Measurements from ENCODE around the gene TMEFF2. TPM values are rescaled to one million over a fixed set of nuclear protein-coding genes. Genes with fewer than 3 reads are reported as not detected.

TMEFF2 gene
- total and polyA plus RNA-seq, 2 of the 8 experiments (the other 6 are each of a cell fraction or from before 2014, with no cell fraction given): 0.91 to 3.7 TPM

DNA sequence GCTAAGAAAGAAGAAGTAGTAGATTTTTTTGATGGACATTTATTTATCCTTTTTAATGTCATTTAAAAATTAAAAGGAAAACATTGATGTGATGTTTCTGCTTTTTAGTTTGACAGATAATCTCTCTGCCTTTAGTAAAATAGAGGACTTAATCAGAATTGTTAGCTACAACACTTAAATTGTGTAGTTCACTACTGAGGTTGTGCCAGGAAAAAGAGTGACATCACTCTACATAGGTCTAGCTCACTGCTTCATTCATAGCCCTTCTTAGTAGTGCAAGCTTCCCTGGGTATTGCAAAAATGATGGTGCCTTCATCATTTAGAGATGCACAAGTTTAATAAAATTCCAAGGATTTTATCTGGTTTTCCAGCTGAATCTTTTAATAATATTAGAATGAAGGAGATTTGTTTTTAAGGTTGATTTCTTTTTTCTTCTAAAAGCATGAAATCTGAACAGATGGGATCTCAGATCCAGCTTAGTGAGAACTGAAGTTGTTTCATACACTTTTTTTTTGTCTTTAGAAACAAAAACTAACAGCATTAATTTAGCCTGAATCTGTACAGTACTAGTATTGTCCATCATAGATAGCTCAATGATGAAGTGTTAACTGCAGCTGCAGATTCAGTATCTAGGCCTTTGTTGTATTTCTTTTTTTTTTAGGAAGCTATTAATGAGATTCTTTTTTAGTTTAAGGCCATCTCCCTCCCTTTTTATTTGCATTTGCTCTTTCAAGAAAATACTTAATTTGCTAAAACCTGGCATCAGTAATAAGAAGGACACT, 20.6 kb upstream of the TMEFF2 start:
- TF ChIP-seq BRCA1 (IDR thresholded peaks at IDR 0.05; ENCODE audit: low read depth, low read length): no peak
- TF ChIP-seq TAF1 (IDR thresholded peaks at IDR 0.05; ENCODE audit: low read depth, low read length): no peak
- no peak for TF ChIP-seq EGR1 (IDR thresholded peaks at IDR 0.05; ENCODE audit: borderline replicate concordance, low read depth, low read length)
- Histone ChIP-seq H3K18ac (ENCODE audit: extremely low read depth, low read length) (no peak overlapping the region), H4K91ac (replicated peaks; ENCODE audit: insufficient read length, low read length) (no peak overlapping the region), H4K5ac (ENCODE audit: insufficient read length, low read depth, low read length) (no peak overlapping the region), H3K23me2 (ENCODE audit: low read depth, low read length) (no peaks in the 10 kb centered on the region), H3K9ac (replicated peaks in 1 of 4; ENCODE audit: extremely low read depth in 1 of 4, low read depth in 3 of 4, low read length in 3 of 4) (no peak overlapping the region), H3K79me1 (ENCODE audit: low read depth, low read length) (no peaks in the 10 kb centered on the region), H3K36me3 (ENCODE audit: control insufficient read depth in 2 of 4, insufficient read depth in 4 of 4, low read length in 3 of 4) (no peaks in the 10 kb centered on the region), H3K14ac (ENCODE audit: insufficient read length) (no peak overlapping the region), H3K4me1 (replicated peaks in 1 of 4; ENCODE audit: control insufficient read depth in 3 of 4, insufficient read depth in 4 of 4, low read length in 3 of 4) (no peaks in the 10 kb centered on the region), H2BK20ac (ENCODE audit: low read length) (no peak overlapping the region), H2BK15ac (ENCODE audit: low read length) (no peak overlapping the region), H3K4me2 (ENCODE audit: insufficient read depth in 1 of 2, low read depth in 2 of 2, low read length in 2 of 2) (no peak overlapping the region), H3K27ac (ENCODE audit: low read depth, low read length) (no peak overlapping the region), H3K27me3 (replicated peaks in 1 of 4; ENCODE audit: control insufficient read depth in 3 of 4, extremely low read depth in 1 of 4, insufficient read depth in 3 of 4, low read length in 3 of 4) (no peaks in the 10 kb centered on the region), H3K4ac (replicated peaks; ENCODE audit: insufficient read length, low read depth, low read length) (no peak overlapping the region), H3K4me3 (ENCODE audit: extremely low read depth in 1 of 4, insufficient read depth in 2 of 4, low read depth in 3 of 4, low read length in 4 of 4) (no peak overlapping the region), H3K56ac (replicated peaks; ENCODE audit: insufficient read length, low read depth, low read length) (no peak overlapping the region), H4K8ac (ENCODE audit: extremely low read depth, insufficient read depth, low read length) (no peak overlapping the region), H2BK5ac (ENCODE audit: low read depth, low read length) (no peak overlapping the region), H3K9me3 (ENCODE audit: insufficient read depth in 2 of 2, low read depth in 1 of 2, low read length in 1 of 2) (no peaks in the 10 kb centered on the region), H4K20me1 (replicated peaks in 1 of 2; ENCODE audit: control insufficient read depth in 1 of 2, insufficient read depth in 2 of 2, low read length in 2 of 2) (peaks cover 0 to 1% of the 10 kb centered on the region in 2 experiments), H2AFZ (ENCODE audit: low read length) (no peak overlapping the region), H3K79me2 (ENCODE audit: control insufficient read depth in 1 of 2, insufficient read depth in 2 of 2, low read length in 2 of 2) (no peaks in the 10 kb centered on the region), H2BK12ac (ENCODE audit: low read depth, low read length) (no peak overlapping the region), H3K23ac (ENCODE audit: insufficient read length) (no peak overlapping the region), H2BK120ac (replicated peaks; ENCODE audit: low read depth, low read length) (no peak overlapping the region), H2AK5ac (ENCODE audit: low read depth, low read length) (no peak overlapping the region)
- ChIA-PET CTCF (ENCODE audit: partially characterized antibody) (interaction anchor here (0.7 to 1.1 kb wide), 2 partner anchors 403 to 676 kb away, joined by 3 read pairs; no protein-coding TSS in a partner anchor), POLR2A (ENCODE audit: partially characterized antibody) (interaction anchor here (0.7 kb wide), 2 partner anchors 256 to 1367 kb away, joined by 3 read pairs; no protein-coding TSS in a partner anchor)
- DNase-seq (ENCODE audit: low read depth in 1 of 2, low spot score in 2 of 2) (no peak), FAIRE-seq (no peak)

All from H1 (cell line).